GM12878 (cell line): ENCODE measurements around the gene CAMK4.

Source experiments
- BHLHE40 ChIP-seq, 2 experiments: fragments of 450-650 bp in 1 of 2; IDR thresholded peaks; 2 replicates each; pipeline ENCODE4 v1.6.1; 2011 to 2017; ENCODE audit warnings: low read depth in 2 of 2, borderline replicate concordance in 1 of 2, improper control_type of control experiment in 1 of 2, low read length in 1 of 2, mild to moderate bottlenecking in 1 of 2
- CEBPB ChIP-seq, 2 experiments: fragments of 150-350 bp in 1 of 2; IDR thresholded peaks; 2 replicates each; pipeline ENCODE4 v1.6.1; 2012 to 2014; ENCODE audit warnings: low read depth in 2 of 2, low read length in 2 of 2, borderline replicate concordance in 1 of 2, inconsistent platforms in 1 of 2
- EGR1 ChIP-seq, 2 experiments: IDR thresholded peaks; 1 replicate in 1 of 2; 2 replicates in 1 of 2; pipeline ENCODE4 v1.6.1; 2011 to 2012; ENCODE audit warnings: low read depth in 2 of 2, low read length in 2 of 2, borderline replicate concordance in 1 of 2, mild to moderate bottlenecking in 1 of 2, moderate library complexity in 1 of 2
- FOXM1 ChIP-seq: IDR thresholded peaks from 2 replicates; pipeline ENCODE4 v1.6.1; 2012; ENCODE audit warnings: low read depth, mild to moderate bottlenecking, inconsistent platforms, low read length, moderate library complexity
- RELA ChIP-seq: fragments of 450-650 bp; IDR thresholded peaks from 2 replicates; pipeline ENCODE4 v1.8.0; 2014; ENCODE audit warnings: borderline replicate concordance; ENCODE audit not compliant: partially characterized antibody
- RELB ChIP-seq: fragments of 450-650 bp; IDR thresholded peaks from 2 replicates; pipeline ENCODE4 v1.6.1; 2017; ENCODE audit warnings: low read depth, mild to moderate bottlenecking, moderate library complexity
- TAF1 ChIP-seq: IDR thresholded peaks from 2 replicates; pipeline ENCODE4 v1.6.1; 2011; ENCODE audit warnings: mild to moderate bottlenecking, low read depth, low read length, borderline replicate concordance
- TBL1XR1 ChIP-seq: IDR thresholded peaks from 2 replicates; pipeline ENCODE4 v1.6.1; 2012; ENCODE audit warnings: low read depth, low read length, improper control_type of control experiment
- TF ChIP-seq, protein P1 (sequence below), 3 experiments: IDR thresholded peaks in 2 of 3; conservative IDR thresholded peaks in 1 of 3; 2 replicates each; pipeline ENCODE4 v1.5.1; 2011; ENCODE audit warnings: low read depth in 3 of 3, low read length in 3 of 3, mild to moderate bottlenecking in 3 of 3, control low read depth in 2 of 3, moderate library complexity in 2 of 3, inconsistent platforms in 1 of 3, mixed read lengths in 1 of 3; ENCODE audit not compliant: control insufficient read depth in 2 of 3, insufficient read depth in 1 of 3; ENCODE audit errors: extremely low read depth in 1 of 3
- TF ChIP-seq, protein P2 (sequence below): IDR thresholded peaks from 2 replicates; pipeline ENCODE4 v1.6.1; 2012; ENCODE audit warnings: low read depth, low read length, improper control_type of control experiment

DNA sequence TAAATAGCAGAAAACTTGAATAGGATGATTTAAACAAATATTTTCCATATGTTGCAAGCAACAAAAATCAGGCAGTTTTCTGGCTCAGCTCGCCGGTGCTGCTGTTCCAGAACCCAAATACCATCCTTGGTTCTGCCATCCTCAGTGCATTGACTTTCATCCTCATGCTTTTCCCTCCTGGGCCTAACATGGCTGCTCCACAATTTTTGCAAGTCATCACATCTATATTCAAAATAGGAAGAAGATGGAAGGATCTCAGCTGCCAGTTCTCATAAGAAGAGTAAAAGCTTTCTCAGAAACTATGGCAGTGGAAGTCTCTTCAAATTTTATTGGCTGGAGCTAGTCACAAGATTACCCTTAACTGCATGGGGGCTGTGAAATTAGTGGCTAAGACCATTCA, 151.5 kb downstream of the CAMK4 start:
- TF ChIP-seq CEBPB (IDR thresholded peaks at IDR 0.05; ENCODE audit: borderline replicate concordance in 1 of 2, low read depth in 2 of 2, low read length in 2 of 2) (no peak), RELB (no peak), EGR1 (IDR thresholded peaks at IDR 0.05; ENCODE audit: borderline replicate concordance in 1 of 2, low read depth in 2 of 2, low read length in 2 of 2) (no peak), BHLHE40 (IDR thresholded peaks at IDR 0.05; ENCODE audit: borderline replicate concordance in 1 of 2, low read depth in 2 of 2, low read length in 1 of 2) (no peak), RELA (no peak), TBL1XR1 (no peak), TAF1 (no peak), FOXM1 (no peak)
- TF ChIP-seq, protein P1, sequence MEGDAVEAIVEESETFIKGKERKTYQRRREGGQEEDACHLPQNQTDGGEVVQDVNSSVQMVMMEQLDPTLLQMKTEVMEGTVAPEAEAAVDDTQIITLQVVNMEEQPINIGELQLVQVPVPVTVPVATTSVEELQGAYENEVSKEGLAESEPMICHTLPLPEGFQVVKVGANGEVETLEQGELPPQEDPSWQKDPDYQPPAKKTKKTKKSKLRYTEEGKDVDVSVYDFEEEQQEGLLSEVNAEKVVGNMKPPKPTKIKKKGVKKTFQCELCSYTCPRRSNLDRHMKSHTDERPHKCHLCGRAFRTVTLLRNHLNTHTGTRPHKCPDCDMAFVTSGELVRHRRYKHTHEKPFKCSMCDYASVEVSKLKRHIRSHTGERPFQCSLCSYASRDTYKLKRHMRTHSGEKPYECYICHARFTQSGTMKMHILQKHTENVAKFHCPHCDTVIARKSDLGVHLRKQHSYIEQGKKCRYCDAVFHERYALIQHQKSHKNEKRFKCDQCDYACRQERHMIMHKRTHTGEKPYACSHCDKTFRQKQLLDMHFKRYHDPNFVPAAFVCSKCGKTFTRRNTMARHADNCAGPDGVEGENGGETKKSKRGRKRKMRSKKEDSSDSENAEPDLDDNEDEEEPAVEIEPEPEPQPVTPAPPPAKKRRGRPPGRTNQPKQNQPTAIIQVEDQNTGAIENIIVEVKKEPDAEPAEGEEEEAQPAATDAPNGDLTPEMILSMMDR (IDR thresholded peaks at IDR 0.05 in 2 of 3, conservative IDR thresholded peaks at IDR 0.05 in 1 of 3; ENCODE audit: control insufficient read depth in 2 of 3, extremely low read depth in 1 of 3, insufficient read depth in 1 of 3, low read depth in 3 of 3, low read length in 3 of 3) = no peak
- TF ChIP-seq, protein P2, sequence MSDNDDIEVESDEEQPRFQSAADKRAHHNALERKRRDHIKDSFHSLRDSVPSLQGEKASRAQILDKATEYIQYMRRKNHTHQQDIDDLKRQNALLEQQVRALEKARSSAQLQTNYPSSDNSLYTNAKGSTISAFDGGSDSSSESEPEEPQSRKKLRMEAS = no peak
